Right atrium auricular region (tissue), 2 donors: ENCODE data around the gene ADAMTS17. TPM values are rescaled to one million over a fixed set of nuclear protein-coding genes. Genes with fewer than 3 reads are reported as not detected.

Source experiments
- DNase-seq: peaks from one replicate; pipeline ENCODE4 v3.0.0-alpha.2; 2019; ENCODE audit warnings: low spot score
- H3K27ac ChIP-seq, 2 donors: fragments of 200-600 bp; sonication (generic); 1 replicate in 1 of 2; 2 replicates in 1 of 2; pipeline ENCODE4 v1.5.1; 2016 to 2019
- H3K27me3 ChIP-seq, 2 donors: fragments of 200-600 bp; sonication (generic); one replicate each; pipeline versions ENCODE4 v1.5.1 to v1.6.0; 2017 to 2019
- H3K36me3 ChIP-seq: fragments of 200-600 bp; sonication (generic); one replicate; pipeline ENCODE4 v1.5.1; 2016
- H3K4me1 ChIP-seq, 2 donors: fragments of 200-600 bp; sonication (generic); one replicate each; pipeline versions ENCODE4 v1.5.1 to v1.6.0; 2017 to 2019
- H3K4me3 ChIP-seq, 2 donors: fragments of 200-600 bp; sonication (generic); 1 replicate in 1 of 2; 2 replicates in 1 of 2; pipeline ENCODE4 v1.5.1; 2017 to 2019; ENCODE audit warnings: mild to moderate bottlenecking in 1 of 2, moderate library complexity in 1 of 2
- H3K9me3 ChIP-seq, 2 donors: fragments of 200-600 bp; sonication (generic); one replicate each; pipeline ENCODE4 v1.5.1; 2019
- total RNA-seq, 2 donors: library from RNA; depleted of rRNA; stranded (reverse); fragments of >200 nt; gene quantifications; one replicate each; pipeline ENCODE4 v1.1.0, GENCODE V29; 2016
- TF ChIP-seq, protein P1 (sequence below), 2 donors: fragments of 200-600 bp; sonication (generic); IDR thresholded peaks; one replicate each; pipeline ENCODE4 v1.5.1; 2019; ENCODE audit warnings: antibody characterized with exemption in 2 of 2

ADAMTS17 gene
- total RNA-seq, 2 donors from 2014 or later: 3.6 to 4.4 TPM

GRCh38 chr15:100187677-100188076, 154.1 kb downstream of the ADAMTS17 start:
- TF ChIP-seq, protein P1, sequence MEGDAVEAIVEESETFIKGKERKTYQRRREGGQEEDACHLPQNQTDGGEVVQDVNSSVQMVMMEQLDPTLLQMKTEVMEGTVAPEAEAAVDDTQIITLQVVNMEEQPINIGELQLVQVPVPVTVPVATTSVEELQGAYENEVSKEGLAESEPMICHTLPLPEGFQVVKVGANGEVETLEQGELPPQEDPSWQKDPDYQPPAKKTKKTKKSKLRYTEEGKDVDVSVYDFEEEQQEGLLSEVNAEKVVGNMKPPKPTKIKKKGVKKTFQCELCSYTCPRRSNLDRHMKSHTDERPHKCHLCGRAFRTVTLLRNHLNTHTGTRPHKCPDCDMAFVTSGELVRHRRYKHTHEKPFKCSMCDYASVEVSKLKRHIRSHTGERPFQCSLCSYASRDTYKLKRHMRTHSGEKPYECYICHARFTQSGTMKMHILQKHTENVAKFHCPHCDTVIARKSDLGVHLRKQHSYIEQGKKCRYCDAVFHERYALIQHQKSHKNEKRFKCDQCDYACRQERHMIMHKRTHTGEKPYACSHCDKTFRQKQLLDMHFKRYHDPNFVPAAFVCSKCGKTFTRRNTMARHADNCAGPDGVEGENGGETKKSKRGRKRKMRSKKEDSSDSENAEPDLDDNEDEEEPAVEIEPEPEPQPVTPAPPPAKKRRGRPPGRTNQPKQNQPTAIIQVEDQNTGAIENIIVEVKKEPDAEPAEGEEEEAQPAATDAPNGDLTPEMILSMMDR (IDR thresholded peaks at IDR 0.05): no peak
- Histone ChIP-seq H3K4me3 (no peak overlapping the region), H3K9me3 (no peaks in the 10 kb centered on the region), H3K36me3 (no peaks in the 10 kb centered on the region), H3K4me1 (no peaks in the 10 kb centered on the region), H3K27me3 (no peaks in the 10 kb centered on the region), H3K27ac (no peak overlapping the region)
- DNase-seq: no peak

DNA sequence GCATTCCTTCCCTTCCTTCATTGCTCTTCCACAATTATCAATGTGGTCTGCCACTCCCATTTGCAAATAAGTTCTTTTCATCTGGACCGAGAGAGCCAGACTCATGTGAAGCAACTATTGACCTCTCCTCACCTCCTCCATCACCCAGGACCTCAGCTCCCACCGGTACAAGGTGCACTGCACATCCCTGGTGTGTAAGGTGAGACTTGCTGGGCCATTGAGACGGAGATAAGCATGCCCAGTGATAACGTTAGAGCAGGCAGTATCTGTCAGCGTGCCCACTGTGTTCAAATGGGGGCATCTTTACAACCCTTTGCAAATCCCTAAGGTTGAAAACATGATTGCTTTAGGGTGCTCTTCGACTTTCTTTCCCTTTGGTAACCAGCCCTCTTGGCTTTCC, 154.8 kb downstream of the ADAMTS17 start:
- no peak for DNase-seq
- TF ChIP-seq, protein P1 (IDR thresholded peaks at IDR 0.05): no peak

DNA sequence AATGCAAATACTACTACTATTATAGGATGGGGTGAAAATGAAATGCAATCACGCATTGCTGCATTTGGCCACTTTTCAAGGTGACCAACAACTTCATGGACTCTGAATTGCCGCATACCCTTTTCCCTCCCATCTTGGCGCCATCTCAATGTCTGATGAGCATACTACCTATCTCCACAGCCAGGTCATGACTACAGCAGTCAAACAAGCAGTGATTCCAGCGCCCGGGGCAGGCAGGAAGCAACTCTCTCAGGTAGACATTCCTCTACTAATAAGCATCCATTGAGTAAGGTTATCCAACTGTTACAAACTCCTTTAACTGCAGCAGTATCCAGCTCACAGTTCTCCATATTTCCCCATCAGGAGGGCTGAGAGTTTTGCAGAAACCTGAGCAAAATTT, 155.4 kb downstream of the ADAMTS17 start:
- no peak overlapping the region for H3K4me3 ChIP-seq
- DNase-seq: no peak
- TF ChIP-seq, protein P1 (IDR thresholded peaks at IDR 0.05): no peak

More for the DNA sequence above, 154.8 kb downstream of the ADAMTS17 start:
- no peak overlapping the region for H3K4me3 ChIP-seq
- H3K4me1 ChIP-seq: no peaks in the 10 kb centered on the region
- H3K27me3 ChIP-seq: no peaks in the 10 kb centered on the region
- H3K36me3 ChIP-seq: no peaks in the 10 kb centered on the region
- H3K27ac ChIP-seq: no peak overlapping the region
- H3K9me3 ChIP-seq: no peaks in the 10 kb centered on the region

GRCh38 chr15:100183921-100184495, 157.8 kb downstream of the ADAMTS17 start:
- no peak for DNase-seq
- TF ChIP-seq, protein P1 (IDR thresholded peaks at IDR 0.05): no peak
- H3K4me3 ChIP-seq: no peak overlapping the region
- H3K27me3 ChIP-seq: no peaks in the 10 kb centered on the region
- H3K27ac ChIP-seq: no peak overlapping the region
- no peaks in the 10 kb centered on the region for H3K9me3 ChIP-seq
- no peaks in the 10 kb centered on the region for H3K36me3 ChIP-seq
- no peaks in the 10 kb centered on the region for H3K4me1 ChIP-seq

More for the DNA sequence above, 155.4 kb downstream of the ADAMTS17 start:
- Histone ChIP-seq H3K27ac (no peak overlapping the region), H3K9me3 (no peaks in the 10 kb centered on the region), H3K36me3 (no peaks in the 10 kb centered on the region), H3K27me3 (no peaks in the 10 kb centered on the region), H3K4me1 (no peaks in the 10 kb centered on the region)

DNA sequence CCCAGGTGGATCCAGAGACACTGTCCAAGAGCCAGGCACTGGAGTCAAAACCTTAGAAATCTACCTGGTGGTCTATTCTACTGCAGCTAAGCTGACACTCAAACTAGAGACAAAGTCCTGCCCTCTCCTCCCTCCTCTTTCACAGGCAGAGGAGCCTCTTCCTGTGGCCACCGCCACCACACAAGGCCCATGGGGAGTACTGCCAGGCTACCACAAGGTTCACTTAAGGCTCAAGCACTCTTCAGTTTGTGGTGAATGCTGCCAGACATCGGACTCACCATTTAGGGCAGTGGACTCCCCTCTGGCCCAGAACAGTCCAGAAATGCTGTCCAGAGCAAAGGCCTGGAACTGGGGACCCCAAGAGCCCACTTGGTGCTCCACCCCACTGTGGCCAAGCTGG, 160.9 kb downstream of the ADAMTS17 start:
- H3K4me1 ChIP-seq: no peaks in the 10 kb centered on the region
- H3K9me3 ChIP-seq: no peaks in the 10 kb centered on the region
- H3K27me3 ChIP-seq: no peaks in the 10 kb centered on the region
- no peak for DNase-seq
- TF ChIP-seq, protein P1 (IDR thresholded peaks at IDR 0.05): no peak
- no peaks in the 10 kb centered on the region for H3K36me3 ChIP-seq
- no peak overlapping the region for H3K4me3 ChIP-seq
- no peak overlapping the region for H3K27ac ChIP-seq
